ENCODE measurements around the gene MAML2. TPM values are rescaled to one million over a fixed set of nuclear protein-coding genes. Genes with fewer than 3 reads are reported as not detected.

The MAML2 gene
- total and polyA plus RNA-seq, 7 donors, result 2.8 to 20.7 (median 11.8) TPM

GRCh38 chr11:96211436-96211835 lies 131.6 kb downstream of the MAML2 start:
- H3K4me3 ChIP-seq, result no peak overlapping the region
- H3K36me3 ChIP-seq, result no peaks in the 10 kb centered on the region
- no peaks in the 10 kb centered on the region for H3K27me3 ChIP-seq
- 81 to 94% methylated on average over 2 of the region's 2 CpGs for WGBS, 2 donors
- intact Hi-C loops (cut with DNase I), result no loop called here
- peak overlapping the region in 1 of 4 donors; percentile 65 for H3K27ac ChIP-seq
- H3K4me1 ChIP-seq, result peaks cover 0 to 47% (median 36%) of the 10 kb centered on the region in 4 donors
- H3K9me3 ChIP-seq, result no peaks in the 10 kb centered on the region
- TF ChIP-seq EP300 (IDR thresholded peaks at IDR 0.05) (no peak), POLR2A (IDR thresholded peaks at IDR 0.05) (no peak), POLR2AphosphoS5 (IDR thresholded peaks at IDR 0.05) (no peak), CTCF (IDR thresholded peaks at IDR 0.05) (no peak)
- DNase-seq, result no peak

- TF ChIP-seq POLR2AphosphoS5 (IDR thresholded peaks at IDR 0.05), result peak in 1 of 4 donors; percentile 9
- no peak for TF ChIP-seq POLR2A (IDR thresholded peaks at IDR 0.05)
- no peak for TF ChIP-seq CTCF (IDR thresholded peaks at IDR 0.05)
- TF ChIP-seq EP300 (IDR thresholded peaks at IDR 0.05), result no peak
- H3K27ac ChIP-seq, result peak overlapping the region in 3 of 4 donors; percentile 3 to 35 (median 29)
- no peak overlapping the region for H3K4me3 ChIP-seq
- no peak for DNase-seq
- H3K27me3 ChIP-seq, result no peaks in the 10 kb centered on the region
- H3K9me3 ChIP-seq, result no peaks in the 10 kb centered on the region
- H3K4me1 ChIP-seq, result peaks cover 0 to 24% (median 17%) of the 10 kb centered on the region in 4 donors
- intact Hi-C loops (cut with DNase I), result no loop called here
- no peaks in the 10 kb centered on the region for H3K36me3 ChIP-seq
- WGBS, 2 donors, result 9 to 30% methylated on average over 5 of the region's 5 CpGs
Observed at GRCh38 chr11:96207459-96208449, 135.2 kb downstream of the MAML2 start.

GRCh38 chr11:96206955-96207354 lies 136.0 kb downstream of the MAML2 start:
- no peak for DNase-seq
- WGBS, 2 donors, result 67 to 79% methylated on average over 2 of the region's 2 CpGs
- peak overlapping the region in 1 of 4 donors; percentile 35 for H3K27ac ChIP-seq

GRCh38 chr11:96205460-96205809 lies 137.6 kb downstream of the MAML2 start:
- TF ChIP-seq POLR2AphosphoS5 (IDR thresholded peaks at IDR 0.05) (no peak), EP300 (IDR thresholded peaks at IDR 0.05) (no peak), CTCF (IDR thresholded peaks at IDR 0.05) (no peak), POLR2A (IDR thresholded peaks at IDR 0.05) (no peak)
- Histone ChIP-seq H3K27ac (no peak overlapping the region), H3K4me3 (no peak overlapping the region), H3K4me1 (peaks cover 0 to 24% (median 9%) of the 10 kb centered on the region in 4 donors), H3K36me3 (no peaks in the 10 kb centered on the region), H3K9me3 (no peaks in the 10 kb centered on the region), H3K27me3 (no peaks in the 10 kb centered on the region)
- 86 to 91% methylated on average over 3 of the region's 3 CpGs for WGBS, 2 donors
- intact Hi-C loops (cut with DNase I), result no loop called here
- no peak for DNase-seq

More at GRCh38 chr11:96206955-96207354, 136.0 kb downstream of the MAML2 start:
- H3K4me3 ChIP-seq, result no peak overlapping the region
- no peak for TF ChIP-seq CTCF (IDR thresholded peaks at IDR 0.05)
- TF ChIP-seq POLR2AphosphoS5 (IDR thresholded peaks at IDR 0.05), result no peak
- TF ChIP-seq EP300 (IDR thresholded peaks at IDR 0.05), result no peak
- no peak for TF ChIP-seq POLR2A (IDR thresholded peaks at IDR 0.05)
- intact Hi-C loops (cut with DNase I), result no loop called here
- no peaks in the 10 kb centered on the region for H3K9me3 ChIP-seq
- H3K36me3 ChIP-seq, result no peaks in the 10 kb centered on the region
- H3K4me1 ChIP-seq, result peaks cover 0 to 17% (median 9%) of the 10 kb centered on the region in 4 donors
- no peaks in the 10 kb centered on the region for H3K27me3 ChIP-seq
